K562 (cell line): ENCODE data around the gene HMGCLL1. TPM values are rescaled to one million over a fixed set of nuclear protein-coding genes. Genes with fewer than 3 reads are reported as not detected.

Source experiments
- ATAC-seq: fragments of 200-7000 bp; cut with Tn5 transposase; 3 replicates; pipeline ENCODE4 v1.9.1; 2020; ENCODE audit warnings: moderate library complexity
- BruUV-seq: library from RNA; stranded (reverse); fragments of 400-500 nt; replicated peaks from 2 replicates; lab custom pipeline; 2021; lab: Mats Ljungman, UMichigan
- CTCF ChIA-PET: fragments of 300-600 bp; formaldehyde crosslinking; extraction: SDS; loops from one replicate; lab custom pipeline; 2021; ENCODE audit warnings: low intra/inter-chr PET ratio; lab: Yijun Ruan, JAX
- POLR2A ChIA-PET: fragments of 300-600, 350-650 bp; sonication (Branson Sonifier 250); formaldehyde crosslinking; extraction: SDS; loops from one replicate; lab custom pipeline; 2021; ENCODE audit warnings: antibody characterized with exemption, inconsistent platforms; lab: Yijun Ruan, JAX
- DNase-seq, 4 experiments: peaks; one replicate each; pipeline versions ENCODE4 v3.0.0 to v3.0.0-alpha.2; 2011 to 2018; ENCODE audit warnings: low spot score in 3 of 4, mixed read lengths in 3 of 4; ENCODE audit errors: extremely low read depth in 1 of 4
- FAIRE-seq: peaks from 2 replicates; lab custom pipeline; 2011; peaks lifted over from hg19 to GRCh38; lab: Jason Lieb, UNC
- H2AFZ ChIP-seq: 2 replicates; pipeline ENCODE4 v1.6.0; 2011; ENCODE audit warnings: low read depth, low read length, control low read depth, inconsistent platforms
- H3K27ac ChIP-seq: fragments of 200-600 bp; 3 replicates; pipeline ENCODE4 v1.8.0; 2011; ENCODE audit warnings: low read depth, mild to moderate bottlenecking, control low read depth, inconsistent platforms, low read length, moderate library complexity, mixed read lengths; ENCODE audit errors: extremely low read depth
- H3K27me3 ChIP-seq, 2 experiments: fragments of 300-600 bp in 1 of 2; 2 replicates in 1 of 2; 3 replicates in 1 of 2; pipeline versions ENCODE4 v1.6.0 to v1.8.0; 2011; ENCODE audit warnings: inconsistent platforms in 2 of 2, low read length in 2 of 2, mild to moderate bottlenecking in 1 of 2, mixed read lengths in 1 of 2, moderate library complexity in 1 of 2; ENCODE audit not compliant: control insufficient read depth in 2 of 2, insufficient read depth in 2 of 2
- H3K36me3 ChIP-seq: fragments of 300-600 bp; 3 replicates; pipeline ENCODE4 v1.8.0; 2011; ENCODE audit warnings: mild to moderate bottlenecking, low read length, inconsistent platforms; ENCODE audit not compliant: control insufficient read depth, insufficient read depth
- H3K4me1 ChIP-seq, 2 experiments: fragments of 200-600 bp in 1 of 2; replicated peaks in 1 of 2; 2 replicates in 1 of 2; 3 replicates in 1 of 2; pipeline versions ENCODE4 v1.5.1 to v1.8.0; 2011; ENCODE audit warnings: inconsistent platforms in 2 of 2, low read length in 2 of 2, mild to moderate bottlenecking in 1 of 2, mixed read lengths in 1 of 2, moderate library complexity in 1 of 2; ENCODE audit not compliant: control insufficient read depth in 2 of 2, insufficient read depth in 2 of 2
- H3K4me2 ChIP-seq: 2 replicates; pipeline ENCODE4 v1.6.1; 2011; ENCODE audit warnings: low read length, control low read depth, inconsistent platforms, mixed read lengths; ENCODE audit not compliant: insufficient read depth
- H3K4me3 ChIP-seq: fragments of 200-600 bp; sonication (generic), shearing (Covaris generic); 2 replicates; pipeline ENCODE4 v1.5.1; 2016; ENCODE audit warnings: control low read depth, inconsistent platforms
- H3K79me2 ChIP-seq: fragments of 200-600 bp; 3 replicates; pipeline ENCODE4 v1.8.0; 2011; ENCODE audit warnings: low read length, inconsistent platforms; ENCODE audit not compliant: control insufficient read depth, insufficient read depth
- H3K9ac ChIP-seq, 2 experiments: 2 replicates each; pipeline versions ENCODE4 v1.6.0 to v1.6.1; 2011; ENCODE audit warnings: low read depth in 2 of 2, low read length in 2 of 2, control low read depth in 1 of 2, inconsistent platforms in 1 of 2, mild to moderate bottlenecking in 1 of 2, mixed read lengths in 1 of 2; ENCODE audit not compliant: insufficient read depth in 1 of 2
- H3K9me1 ChIP-seq: one replicate; pipeline ENCODE4 v1.6.0; 2011; ENCODE audit warnings: inconsistent platforms, mild to moderate bottlenecking, low read length, moderate library complexity; ENCODE audit not compliant: control insufficient read depth, insufficient read depth
- H3K9me3 ChIP-seq: replicated peaks from 2 replicates; pipeline ENCODE4 v1.5.1; 2011; ENCODE audit warnings: low read depth, low read length, inconsistent platforms; ENCODE audit not compliant: control insufficient read depth, insufficient read depth
- H4K20me1 ChIP-seq: replicated peaks from 2 replicates; pipeline ENCODE4 v1.6.1; 2011; ENCODE audit warnings: low read length, inconsistent platforms, mixed read lengths; ENCODE audit not compliant: control insufficient read depth, insufficient read depth
- BACH1 ChIP-seq: fragments of 200-800 bp; sonication (Bioruptor generic); IDR thresholded peaks from 2 replicates; pipeline ENCODE4 v1.6.1; 2016; ENCODE audit warnings: missing genetic modification characterization, missing compliant biosample characterization
- E2F1 ChIP-seq: sonication (generic); formaldehyde crosslinking; IDR thresholded peaks from 2 replicates; pipeline ENCODE4 v1.8.1; 2023; ENCODE audit warnings: mild to moderate bottlenecking, missing genetic modification reagents, moderate library complexity
- ELF2 ChIP-seq: fragments of 250-450 bp; sonication (Bioruptor Pico); IDR thresholded peaks from 2 replicates; pipeline ENCODE4 v1.5.0; 2021; ENCODE audit warnings: mild to moderate bottlenecking
- ESRRB ChIP-seq: fragments of 250-450 bp; sonication (Bioruptor Pico); IDR thresholded peaks from 2 replicates; pipeline ENCODE4 v1.5.0; 2020; ENCODE audit warnings: mild to moderate bottlenecking, moderate library complexity, borderline replicate concordance
- FOXP4 ChIP-seq: sonication (generic); formaldehyde crosslinking; IDR thresholded peaks from 2 replicates; pipeline ENCODE4 v1.8.0; 2022; ENCODE audit warnings: mild to moderate bottlenecking, missing genetic modification reagents, borderline replicate concordance
- PRPF4 ChIP-seq: fragments of 200-400 bp; formaldehyde crosslinking; IDR thresholded peaks from one replicate; pipeline ENCODE4 v1.6.1; 2017; ENCODE audit warnings: low read length, low read depth, mild to moderate bottlenecking; ENCODE audit not compliant: insufficient read depth, poor library complexity, severe bottlenecking
- SMARCE1 ChIP-seq: fragments of 450-650 bp; IDR thresholded peaks from 2 replicates; pipeline ENCODE4 v1.7.1; 2016; ENCODE audit warnings: mild to moderate bottlenecking
- SRSF9 ChIP-seq: fragments of 200-400 bp; formaldehyde crosslinking; IDR thresholded peaks from 2 replicates; pipeline ENCODE4 v1.6.1; 2017; ENCODE audit warnings: low read depth, low read length, borderline replicate concordance
- TAL1 ChIP-seq: fragments of 450-650 bp; IDR thresholded peaks from 2 replicates; pipeline ENCODE4 v1.6.1; 2016; ENCODE audit warnings: mild to moderate bottlenecking
- ZBTB5 ChIP-seq: fragments of 450-650 bp; IDR thresholded peaks from 2 replicates; pipeline ENCODE4 v1.6.1; 2017; ENCODE audit warnings: antibody characterized with exemption
- WGBS: fragments of 100-300 bp; shearing (Covaris generic); methylation state at CpG from one replicate; pipeline ENCODE4 v1.1.6; 2016; ENCODE audit warnings: low coverage, mixed read lengths; ENCODE audit not compliant: insufficient coverage; ENCODE audit errors: missing lambda C conversion rate; 5-methylcytosine and 5-hydroxymethylcytosine counted together
- in situ Hi-C: fragments of 300-500 bp; cut with MboI; formaldehyde crosslinking; loops from 4 replicates; pipeline ENCODE4 v1.15.0; 2018; ENCODE audit warnings: inconsistent platforms, mixed read lengths
- intact Hi-C: fragments of 100-400 bp; cut with micrococcal nuclease; formaldehyde crosslinking; loops from 2 replicates; pipeline ENCODE4 v1.14.2; 2022
- polyA plus RNA-seq, 8 experiments: library from polyadenylated mRNA; depleted of rRNA in 4 of 8; stranded (reverse) in 5 of 8; unstranded in 3 of 8; fragments of >200 nt; fragmentation: Nextera tagmentation in 2 of 8; fragmentation: Illumina TruSeq in 1 of 8; extraction: Ambion mirVana in 2 of 8; extraction: Trizol in 1 of 8; gene quantifications; 2 replicates each; pipeline versions ENCODE4 v1.2.1 to v1.2.3, GENCODE V29; 2011 to 2014; ENCODE audit warnings: inconsistent platforms in 1 of 8, missing spikeins in 1 of 8
- total RNA-seq, 7 experiments: library from RNA; depleted of rRNA in 6 of 7; stranded (reverse); fragments of >200 nt in 6 of 7; fragmentation: Illumina TruSeq in 2 of 7; extraction: Trizol in 2 of 7; gene quantifications; 2 replicates each; pipeline versions ENCODE4 v1.2.1 to v1.2.3, GENCODE V29; 2011 to 2021; ENCODE audit warnings: low replicate concordance in 1 of 7

The HMGCLL1 gene
- total and polyA plus RNA-seq, 9 of the 15 experiments (the other 6 are each of a cell fraction or from before 2014, with no cell fraction given): not detected

DNA sequence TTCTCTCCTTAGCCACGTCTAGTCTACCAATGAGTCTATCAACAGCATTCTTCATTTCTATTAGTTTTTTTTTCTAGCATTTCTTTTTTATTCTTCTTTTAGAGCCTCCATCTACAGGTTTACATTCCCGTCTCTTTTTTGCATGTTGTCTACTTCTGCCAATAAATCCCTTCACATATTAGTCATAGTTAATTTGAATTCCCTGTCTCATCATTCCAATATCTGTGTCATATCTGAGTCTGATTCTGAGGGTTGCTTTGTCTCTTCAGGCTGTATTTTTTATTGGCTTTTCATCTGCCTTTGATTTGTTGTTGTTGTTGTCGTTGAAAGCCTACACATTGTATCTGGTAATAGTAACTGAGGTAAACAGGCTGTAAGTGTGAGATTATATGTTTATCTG, 104.6 kb downstream of the HMGCLL1 start:
- no peak for FAIRE-seq
- no peaks in the 10 kb centered on the region for H3K4me1 ChIP-seq
- no peak overlapping the region for H2AFZ ChIP-seq
- no TSS peak for BruUV-seq
- no peak overlapping the region for H3K27ac ChIP-seq
- WGBS: 0% methylated on average over 3 of the region's 3 CpGs
- H3K9me3 ChIP-seq: no peaks in the 10 kb centered on the region
- no peak for DNase-seq
- TF ChIP-seq SMARCE1 (no peak), E2F1 (no peak), PRPF4 (no peak), ELF2 (CRISPR knock-in tag) (no peak), BACH1 (tag) (no peak), TAL1 (no peak), FOXP4 (CRISPR knock-in tag) (no peak), ESRRB (CRISPR knock-in tag) (no peak), ZBTB5 (no peak), SRSF9 (no peak)
- POLR2A ChIA-PET: no interaction called here
- no peak overlapping the region for H3K4me3 ChIP-seq
- CTCF ChIA-PET: no interaction called here
- H3K9me1 ChIP-seq: no peaks in the 10 kb centered on the region
- H3K4me2 ChIP-seq: no peak overlapping the region
- no peaks in the 10 kb centered on the region for H4K20me1 ChIP-seq
- intact Hi-C loops: no loop called here
- in situ Hi-C loops: no loop called here
- H3K79me2 ChIP-seq: no peaks in the 10 kb centered on the region
- no peak for ATAC-seq
- H3K9ac ChIP-seq: no peak overlapping the region
- no peaks in the 10 kb centered on the region for H3K27me3 ChIP-seq
- H3K36me3 ChIP-seq: no peaks in the 10 kb centered on the region
